Middle frontal gyrus (tissue), 1 donor: ENCODE measurements around the gene TARP.
"Not testable (repeated sequence)": the region's sequence is repeated elsewhere in the genome, so short reads cannot be mapped to it uniquely, and the experiment has no call there.

ENCODE experiments used
- DNase-seq: peaks from one replicate; pipeline ENCODE4 v3.0.0-alpha.2; 2015; ENCODE audit warnings: low spot score; ENCODE audit errors: extremely low spot score

TARP gene

DNA sequence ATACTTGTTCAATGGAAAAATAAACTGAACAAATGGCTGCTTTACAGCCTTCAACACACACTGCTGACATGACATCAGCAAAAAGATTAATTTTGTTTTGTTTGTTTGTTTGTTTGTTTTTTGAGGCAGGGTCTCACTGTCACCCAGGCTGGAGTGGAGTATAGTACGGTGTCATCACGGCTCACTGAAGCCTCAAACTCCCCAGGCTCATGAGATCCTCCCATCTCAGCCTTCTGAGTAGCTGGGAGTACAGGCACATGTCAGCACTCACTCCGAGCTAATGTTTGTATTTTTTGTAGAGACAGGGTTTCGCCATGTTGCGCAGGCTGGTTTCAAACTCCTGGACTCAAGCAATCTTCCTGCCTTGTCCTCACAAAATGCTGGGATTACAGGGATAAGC is 10.9 kb downstream of the TARP start:
- DNase-seq = no peak

DNA sequence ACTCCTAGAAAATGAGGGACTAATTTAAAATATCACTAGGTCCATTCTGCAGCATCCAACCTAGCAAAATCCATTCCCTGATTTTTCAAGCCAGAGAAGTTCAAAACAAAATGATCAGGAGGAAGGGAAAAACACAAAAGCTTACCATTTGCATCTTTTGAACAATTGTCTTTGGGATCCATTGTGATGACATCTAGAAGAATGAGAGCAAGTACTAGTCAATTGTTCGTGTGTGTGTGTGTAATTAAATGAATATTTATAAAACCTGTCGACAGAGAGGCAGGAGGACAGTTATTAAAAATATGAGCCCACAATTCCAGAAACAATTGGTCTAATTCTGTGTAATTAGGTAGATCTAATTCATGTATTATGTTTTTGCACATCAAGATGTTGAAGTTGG is 11.4 kb downstream of the TARP start:
- not testable (repeated sequence) for DNase-seq

DNA sequence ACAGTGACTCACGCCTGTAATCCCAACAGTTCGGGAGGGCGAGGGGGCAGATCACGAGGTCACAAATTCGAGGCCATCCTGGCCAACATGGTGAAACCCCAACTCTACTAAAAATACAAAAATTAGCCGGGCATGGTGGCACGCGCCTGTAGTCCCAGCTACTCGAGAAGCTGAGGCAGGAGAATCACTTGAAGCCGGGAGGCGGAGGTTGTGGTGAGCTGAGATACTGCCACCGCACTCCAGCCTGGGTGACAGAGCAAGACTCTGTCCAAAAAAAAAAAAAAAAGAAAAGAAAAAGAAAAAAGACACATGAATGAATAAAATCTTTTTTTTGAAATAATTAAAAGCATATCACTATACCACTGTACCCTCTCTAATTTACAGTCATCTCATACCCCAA is 11.8 kb downstream of the TARP start:
- not testable (repeated sequence) for DNase-seq

DNA sequence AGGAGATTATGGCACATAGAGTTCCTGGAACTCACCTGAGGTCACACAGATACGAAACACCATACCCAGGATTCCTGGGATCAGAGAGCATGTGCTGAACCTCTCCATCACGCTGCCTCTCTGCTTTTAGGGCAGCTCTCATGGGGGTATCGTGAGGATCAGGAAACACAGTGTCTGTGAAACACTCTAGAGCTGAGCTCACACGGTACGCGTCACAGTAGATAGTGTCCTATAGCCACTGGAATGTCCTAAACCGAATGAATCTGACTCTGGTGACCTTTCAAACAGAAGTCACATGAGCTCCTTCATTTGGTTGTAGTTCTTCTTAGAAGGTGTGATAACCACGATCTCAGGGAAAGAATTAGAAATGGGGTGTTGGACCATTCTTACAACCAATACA is 14.3 kb downstream of the TARP start:
- DNase-seq = not testable (repeated sequence)

DNA sequence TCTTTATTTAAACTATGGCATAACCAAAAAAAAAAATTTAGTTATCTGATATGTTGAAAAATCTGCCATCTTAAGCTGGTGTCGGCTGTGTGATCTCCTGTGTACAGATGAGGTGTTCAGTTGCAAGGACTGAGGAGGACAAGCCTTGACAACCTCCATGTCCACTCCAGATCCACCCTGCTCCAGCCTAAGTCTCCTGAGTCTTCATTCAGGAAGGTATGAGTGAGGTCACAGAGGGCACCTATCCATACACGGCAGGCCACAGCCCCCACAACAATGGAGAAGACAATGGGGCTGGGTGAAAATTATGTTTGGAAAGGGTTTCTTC is 16.1 kb downstream of the TARP start:
- DNase-seq = no peak

DNA sequence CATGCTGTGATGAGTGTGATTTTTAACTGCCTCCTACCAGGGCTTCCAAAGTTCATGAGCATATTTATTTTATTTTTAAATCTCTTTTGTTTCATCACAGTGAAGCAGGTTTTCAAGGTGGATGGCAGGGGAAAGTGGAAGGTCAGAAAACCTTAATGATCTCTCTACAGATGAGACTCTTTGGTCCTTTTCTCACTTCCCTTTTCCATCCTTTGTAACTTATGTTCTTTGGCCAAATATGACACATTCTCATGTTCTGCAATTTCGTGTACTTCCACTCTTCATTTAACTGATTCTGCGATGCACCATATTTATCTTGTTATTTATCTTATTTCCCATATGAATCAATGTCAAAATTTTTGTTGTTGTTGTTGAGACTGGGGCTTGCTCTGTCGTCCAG is 23.6 kb downstream of the TARP start:
- DNase-seq = not testable (repeated sequence)

DNA sequence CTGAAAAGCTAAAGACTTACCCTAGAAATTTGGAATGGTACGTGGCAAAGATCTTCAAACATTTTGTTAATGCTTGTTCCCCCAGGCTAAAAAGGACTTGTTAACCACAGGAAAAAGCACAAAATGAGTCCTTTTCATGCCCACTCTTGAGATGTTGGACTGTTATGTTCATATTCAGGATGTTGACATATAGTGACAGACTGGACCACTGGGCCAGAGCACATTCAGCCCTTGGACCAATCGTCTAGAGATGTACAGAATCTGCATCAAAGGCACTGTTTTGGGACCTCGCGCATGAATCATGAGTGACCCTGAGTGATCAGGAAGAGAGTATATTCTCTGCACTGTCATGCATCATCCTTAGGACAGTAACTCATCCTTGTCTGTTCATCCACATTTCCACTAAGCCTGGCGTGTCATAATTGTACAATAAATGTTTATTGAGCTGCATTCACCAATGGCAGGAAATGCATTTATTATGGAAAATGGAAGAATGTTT is 25.3 kb downstream of the TARP start:
- DNase-seq = no peak

DNA sequence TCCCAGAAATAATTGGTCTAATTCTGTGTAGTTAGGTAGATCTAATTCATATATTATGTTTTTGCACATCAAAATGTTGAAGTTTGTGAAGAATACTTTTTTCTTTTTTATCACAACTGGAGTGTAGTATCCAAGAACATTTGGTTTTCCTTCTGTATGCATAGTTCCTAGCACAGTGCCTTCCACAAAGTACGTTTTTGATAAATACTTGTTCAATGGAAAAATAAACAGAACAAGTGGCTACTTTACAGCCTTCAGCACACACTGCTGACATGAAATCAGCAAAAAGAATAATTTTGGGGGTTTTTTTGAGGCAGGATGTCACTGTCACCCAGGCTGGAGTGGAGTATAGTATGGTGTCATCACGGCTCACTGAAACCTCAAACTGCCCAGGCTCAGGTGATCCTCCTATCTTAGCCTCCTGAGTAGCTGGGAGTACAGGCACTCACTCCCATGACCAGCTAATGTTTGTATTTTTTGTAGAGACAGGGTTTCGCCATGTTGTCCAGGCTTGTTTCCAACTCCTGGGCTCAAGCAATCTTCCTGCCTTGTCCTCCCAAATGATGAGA is 27.9 kb downstream of the TARP start:
- no peak for DNase-seq

DNA sequence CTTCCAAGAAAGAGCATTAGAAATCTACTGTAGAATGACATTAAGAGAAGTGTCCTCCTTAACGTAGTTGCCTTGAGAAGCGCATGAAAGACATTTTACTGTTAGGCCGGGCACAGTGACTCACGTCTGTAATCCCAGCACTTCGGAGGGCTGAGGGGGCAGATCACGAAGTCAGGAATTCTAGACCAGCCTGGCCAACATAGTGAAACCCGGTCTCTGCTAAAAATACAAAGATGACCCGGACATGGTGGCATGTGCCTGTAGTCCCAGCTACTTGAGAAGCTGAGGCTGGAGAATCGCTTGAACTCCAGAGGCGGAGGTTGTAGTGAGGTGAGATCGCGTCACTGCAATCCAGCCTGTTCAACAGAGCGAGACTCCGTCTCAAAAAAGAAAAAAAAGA is 28.9 kb downstream of the TARP start:
- no peak for DNase-seq

DNA sequence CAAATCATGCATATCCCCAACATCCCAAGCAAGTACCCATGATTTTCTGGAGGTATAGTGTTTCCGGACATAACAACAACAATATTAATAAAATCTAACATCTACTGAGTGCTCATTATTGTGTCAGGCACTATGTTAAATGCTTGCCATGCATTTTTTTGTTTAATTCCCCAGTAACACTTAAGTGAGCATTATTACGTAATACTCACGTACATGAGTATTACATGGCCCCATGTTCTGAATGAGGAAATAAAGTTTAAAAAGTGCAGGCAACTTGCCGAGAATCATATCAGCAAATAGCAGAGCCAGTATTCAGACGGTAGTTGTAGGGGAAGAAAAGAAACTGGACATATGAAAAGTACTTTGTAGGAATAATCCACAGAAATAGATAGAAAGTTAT is 30.1 kb downstream of the TARP start:
- not testable (repeated sequence) for DNase-seq

DNA sequence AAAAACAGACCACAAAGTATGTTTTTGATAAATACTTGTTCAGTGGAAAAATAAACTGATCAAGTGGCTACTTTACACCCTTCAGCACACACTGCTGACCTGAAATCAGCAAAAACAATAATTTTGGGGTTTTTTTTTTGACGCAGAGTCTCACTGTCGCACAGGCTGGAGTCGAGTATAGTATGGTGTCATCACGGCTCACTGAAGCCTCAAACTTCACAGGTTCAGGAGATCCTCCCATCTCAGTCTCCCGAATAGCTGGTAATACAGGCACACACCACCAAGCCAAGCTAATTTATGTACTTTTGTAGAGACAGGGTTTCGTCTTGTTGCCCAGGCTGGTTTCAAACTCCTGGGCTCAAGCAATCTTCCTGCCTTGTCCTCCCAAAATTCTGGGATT is 30.6 kb downstream of the TARP start:
- no peak for DNase-seq

DNA sequence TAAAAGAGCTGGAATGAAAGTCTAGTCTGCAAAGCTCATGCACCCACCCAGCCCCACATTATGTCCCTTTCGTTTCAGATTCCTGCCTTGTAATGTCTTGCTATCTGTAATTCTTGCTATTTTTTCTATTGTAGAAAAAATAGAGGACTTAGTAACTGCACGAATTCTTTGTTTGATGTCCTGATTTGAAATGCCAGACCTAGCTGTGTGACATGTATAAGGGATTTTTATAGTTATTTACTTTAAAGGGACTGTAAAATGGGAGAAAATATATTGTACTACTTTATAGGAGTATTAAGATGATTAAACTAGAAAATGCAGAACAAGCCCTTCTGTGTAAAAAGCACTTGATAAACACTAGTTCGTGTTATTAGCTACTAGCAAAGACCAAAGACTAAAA is 32.4 kb downstream of the TARP start:
- DNase-seq = no peak

DNA sequence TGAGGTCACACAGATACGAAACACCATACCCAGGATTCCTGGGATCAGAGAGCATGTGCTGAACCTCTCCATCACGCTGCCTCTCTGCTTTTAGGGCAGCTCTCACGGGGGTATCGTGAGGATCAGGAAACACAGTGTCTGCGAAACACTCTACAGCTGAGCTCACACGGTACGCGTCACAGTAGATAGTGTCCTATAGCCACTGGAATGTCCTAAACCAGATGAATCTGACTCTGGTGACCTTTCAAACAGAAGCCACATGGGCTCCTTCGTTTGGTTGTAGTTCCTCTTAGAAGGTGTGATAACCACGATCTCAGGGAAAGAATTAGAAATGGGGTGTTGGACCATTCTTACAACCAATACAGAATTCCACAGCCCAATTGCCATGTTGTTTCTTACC is 34.3 kb downstream of the TARP start:
- not testable (repeated sequence) for DNase-seq

DNA sequence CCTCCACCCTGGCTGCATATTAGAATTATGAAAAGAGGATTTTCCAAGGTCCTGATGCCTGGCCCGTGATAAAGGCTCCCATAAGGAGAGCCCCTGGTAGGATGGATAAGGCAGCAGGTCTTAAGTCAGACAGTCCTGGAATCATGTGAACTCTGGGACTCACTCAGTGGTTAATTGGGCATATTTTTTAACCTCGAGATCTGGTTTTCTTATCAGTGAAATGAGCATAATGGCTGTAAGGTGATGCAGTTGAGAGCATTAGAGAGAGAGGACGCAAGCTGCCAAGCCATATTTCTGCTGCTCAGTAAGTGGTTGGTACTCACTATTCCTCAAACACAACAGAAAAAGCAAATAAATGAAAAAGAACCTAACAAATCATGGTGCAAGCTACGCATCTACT is 37.8 kb downstream of the TARP start:
- no peak for DNase-seq

DNA sequence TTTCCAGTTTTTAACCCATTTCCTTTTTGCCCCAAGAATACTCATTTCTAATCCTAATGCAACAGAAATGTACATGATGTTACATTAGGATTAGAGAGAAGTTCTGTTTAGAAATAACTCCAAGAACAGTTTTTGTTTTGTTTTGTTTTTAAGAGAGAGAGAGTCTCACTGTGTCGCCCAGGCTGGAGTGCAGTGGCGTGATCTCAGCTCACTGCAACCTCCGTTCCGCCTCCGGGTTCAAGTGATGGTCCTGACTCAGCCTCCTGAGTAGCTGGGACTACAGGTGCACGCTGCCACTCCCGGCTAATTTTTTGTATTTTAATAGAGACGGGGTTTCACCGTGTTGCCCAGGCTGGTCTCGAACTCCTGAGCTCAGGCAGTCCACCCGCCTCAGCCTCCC is 38.7 kb downstream of the TARP start:
- not testable (repeated sequence) for DNase-seq

DNA sequence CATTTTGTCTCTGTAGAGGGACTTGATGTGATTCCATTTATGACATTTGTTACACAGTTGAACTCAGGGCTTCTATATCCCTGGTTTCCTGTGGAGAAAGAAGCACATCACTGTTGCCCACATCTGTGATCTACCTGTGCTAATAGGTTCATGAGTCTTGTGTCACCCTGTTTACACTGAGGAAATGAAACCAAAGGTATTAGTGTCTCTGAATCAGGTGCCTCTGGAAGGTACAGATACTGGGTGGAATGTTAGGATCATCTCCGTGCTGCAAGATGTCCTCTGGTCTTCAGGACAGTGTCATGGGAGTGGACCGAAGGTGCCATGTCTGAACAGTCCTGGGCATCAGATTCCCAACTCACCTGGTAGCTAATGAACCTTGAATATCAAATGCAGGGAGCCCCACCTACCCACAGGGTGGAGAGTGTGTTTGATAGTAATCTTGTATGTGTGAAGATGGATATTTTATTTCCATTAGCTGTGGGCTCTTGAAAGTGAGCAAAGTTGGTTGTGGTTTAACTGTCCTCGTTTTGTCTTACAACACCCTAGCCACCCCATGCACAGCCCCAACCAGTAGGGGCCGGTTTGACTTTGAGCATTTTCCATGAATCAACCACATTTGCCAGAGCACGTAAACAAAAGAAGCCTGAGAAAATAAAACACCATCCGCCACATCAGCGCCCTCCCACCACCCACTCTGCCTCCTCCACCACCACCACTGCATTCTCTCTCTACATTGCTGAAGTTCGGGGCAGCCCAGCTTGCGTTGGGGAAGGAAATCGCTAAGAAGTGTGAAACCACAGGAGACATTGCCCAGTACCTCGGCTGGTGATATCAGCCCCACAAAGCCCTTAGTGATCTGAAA is 40.7 kb downstream of the TARP start:
- DNase-seq = no peak

DNA sequence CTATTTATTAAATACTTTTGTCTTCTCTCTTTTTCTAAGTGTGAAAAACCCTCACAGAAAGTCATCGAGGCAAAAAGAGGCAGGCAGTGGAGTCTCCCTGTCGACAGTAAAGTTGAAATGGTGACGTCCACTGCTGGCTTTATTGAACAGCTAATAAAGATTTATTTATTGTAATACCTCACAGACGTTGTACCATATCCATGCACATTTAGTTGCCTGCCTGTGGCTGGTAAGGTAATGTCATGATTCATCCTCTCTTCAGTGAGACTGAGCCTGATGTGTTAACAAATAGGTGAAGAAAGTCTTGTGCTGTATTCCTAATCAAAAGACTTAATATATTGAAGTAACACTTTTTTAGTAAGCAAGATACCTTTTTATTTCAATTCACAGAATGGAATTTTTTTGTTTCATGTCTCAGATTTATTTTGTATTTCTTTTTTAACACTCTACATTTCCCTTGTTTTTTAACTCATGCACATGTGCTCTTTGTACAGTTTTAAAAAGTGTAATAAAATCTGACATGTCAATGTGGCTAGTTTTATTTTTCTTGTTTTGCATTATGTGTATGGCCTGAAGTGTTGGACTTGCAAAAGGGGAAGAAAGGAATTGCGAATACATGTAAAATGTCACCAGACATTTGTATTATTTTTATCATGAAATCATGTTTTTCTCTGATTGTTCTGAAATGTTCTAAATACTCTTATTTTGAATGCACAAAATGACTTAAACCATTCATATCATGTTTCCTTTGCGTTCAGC is 43.4 kb downstream of the TARP start:
- DNase-seq = no peak

DNA sequence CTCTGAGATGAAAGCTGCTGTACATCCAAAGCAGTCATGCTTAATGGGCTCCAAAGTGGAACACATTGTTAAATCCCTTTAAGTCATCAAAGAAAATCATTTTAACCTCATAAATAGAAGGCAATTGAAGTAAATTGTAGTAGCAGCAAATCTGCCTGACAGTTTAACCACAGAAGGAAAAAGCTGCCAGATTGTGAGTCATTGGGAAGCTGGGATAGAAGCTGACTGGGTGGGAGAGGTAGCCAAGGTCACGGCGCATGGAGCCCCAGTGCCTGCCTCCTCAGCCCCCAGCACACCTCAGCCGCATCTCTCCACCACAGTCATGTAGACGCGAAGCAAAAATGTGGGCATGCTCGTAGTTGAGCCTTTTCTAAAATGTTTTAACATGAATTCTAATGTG is 44.0 kb downstream of the TARP start:
- DNase-seq = no peak

DNA sequence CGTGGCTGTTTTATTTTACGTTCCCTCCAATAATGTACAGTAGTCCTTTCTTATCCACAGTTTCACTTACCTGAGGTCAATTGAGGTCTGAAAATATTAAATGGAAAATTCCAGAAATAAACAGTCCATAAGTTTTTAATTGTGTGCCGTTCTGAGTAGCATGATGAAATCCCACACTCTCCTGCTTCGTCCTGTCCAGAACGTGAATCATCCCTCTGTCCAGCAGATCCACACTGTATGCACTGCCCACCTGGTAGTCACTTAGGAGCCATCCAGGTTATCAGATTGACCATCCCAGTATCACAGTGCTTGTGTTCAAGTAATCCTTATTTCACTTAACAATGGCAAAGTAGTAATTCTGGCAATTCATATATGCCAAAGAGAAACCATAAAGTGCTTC is 49.0 kb downstream of the TARP start:
- no peak for DNase-seq

DNA sequence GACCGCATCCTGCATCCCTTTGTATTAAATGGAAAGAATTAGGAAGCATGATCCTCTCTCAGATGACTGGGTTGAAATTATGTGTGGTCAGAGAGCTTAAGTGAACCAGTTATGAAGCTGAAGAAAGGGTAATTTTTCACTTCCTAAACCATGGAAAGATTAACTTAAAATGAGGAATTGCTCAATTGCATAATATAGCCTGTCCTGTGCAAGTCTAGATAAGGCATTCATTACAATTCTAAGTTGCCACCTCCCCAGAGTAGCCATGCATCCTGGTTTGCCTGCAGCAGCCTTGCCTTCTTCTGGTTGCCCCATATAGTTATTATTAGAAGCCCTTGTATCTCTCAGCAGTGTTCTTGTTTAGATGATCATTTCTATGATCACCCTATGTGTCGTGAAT is 50.1 kb downstream of the TARP start:
- DNase-seq = no peak

DNA sequence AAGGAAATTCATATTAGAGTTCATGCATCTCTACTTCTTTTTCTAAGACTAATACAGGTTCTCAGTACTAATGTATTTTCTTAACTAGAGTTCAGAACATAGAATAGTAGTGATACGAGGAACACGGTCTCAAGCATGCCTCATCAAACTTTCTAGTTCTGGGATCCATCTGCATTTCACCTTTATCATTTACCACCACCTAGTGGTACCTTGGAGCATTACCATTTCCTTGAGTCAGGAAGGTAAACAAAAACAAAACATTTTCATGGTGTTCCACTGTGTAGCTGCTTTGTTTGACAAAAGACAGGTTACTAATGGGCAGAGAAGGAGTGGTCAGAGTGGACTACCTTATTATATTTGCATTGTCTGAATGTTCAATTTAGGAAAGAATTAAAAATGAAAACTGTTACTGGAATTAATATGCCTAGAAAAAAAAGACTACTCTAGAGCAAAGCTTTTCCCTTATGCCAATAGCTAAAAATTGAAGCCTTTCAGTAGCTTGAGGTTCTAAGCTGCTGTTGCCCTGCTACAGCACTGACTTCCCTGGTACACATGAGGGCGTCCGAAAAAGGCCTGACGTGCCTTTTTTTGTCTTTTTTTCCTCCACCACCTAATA is 50.8 kb downstream of the TARP start:
- DNase-seq = peak; percentile 55

DNA sequence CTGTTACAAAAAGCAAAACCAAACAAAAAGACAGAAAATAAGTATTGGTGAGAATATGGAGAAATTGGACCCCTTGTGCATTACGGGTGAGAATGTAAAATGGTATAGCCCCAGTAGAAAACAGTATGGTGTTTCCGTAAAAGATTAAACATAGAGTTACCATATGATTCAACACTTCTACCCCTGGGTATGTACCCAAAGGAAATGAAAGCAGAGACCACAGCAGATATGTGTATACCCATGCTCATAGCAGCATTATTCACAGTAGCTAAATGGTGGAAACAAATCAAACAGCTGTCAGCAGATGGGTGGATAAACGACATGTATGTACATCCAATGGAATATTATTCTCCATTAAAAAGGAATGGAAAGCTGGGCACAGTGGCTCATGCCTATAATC is 53.0 kb downstream of the TARP start:
- DNase-seq = no peak
